Neuron (in vitro differentiated cells): ENCODE data around the gene ACACA.
A peak's percentile ranks its signal among the peaks of the same experiment; 100 is the strongest.

Experiments
- H2AFZ ChIP-seq: one replicate; pipeline ENCODE4 v1.6.1; 2013; ENCODE audit warnings: low read depth, mild to moderate bottlenecking, inconsistent platforms, low read length, moderate library complexity
- H3K27me3 ChIP-seq: one replicate; pipeline ENCODE4 v1.6.1; 2013; ENCODE audit warnings: low read length; ENCODE audit not compliant: insufficient read depth
- H3K36me3 ChIP-seq: one replicate; pipeline ENCODE4 v1.6.1; 2013; ENCODE audit warnings: low read length; ENCODE audit not compliant: insufficient read depth
- H3K4me1 ChIP-seq: one replicate; pipeline ENCODE4 v1.6.1; 2013; ENCODE audit warnings: low read length; ENCODE audit not compliant: insufficient read depth
- H3K4me3 ChIP-seq: 2 replicates; pipeline ENCODE4 v1.5.1; 2013; ENCODE audit warnings: mild to moderate bottlenecking, low read length, moderate library complexity
- H3K9me3 ChIP-seq: one replicate; pipeline ENCODE4 v1.6.1; 2013; ENCODE audit warnings: low read length

The ACACA gene

DNA sequence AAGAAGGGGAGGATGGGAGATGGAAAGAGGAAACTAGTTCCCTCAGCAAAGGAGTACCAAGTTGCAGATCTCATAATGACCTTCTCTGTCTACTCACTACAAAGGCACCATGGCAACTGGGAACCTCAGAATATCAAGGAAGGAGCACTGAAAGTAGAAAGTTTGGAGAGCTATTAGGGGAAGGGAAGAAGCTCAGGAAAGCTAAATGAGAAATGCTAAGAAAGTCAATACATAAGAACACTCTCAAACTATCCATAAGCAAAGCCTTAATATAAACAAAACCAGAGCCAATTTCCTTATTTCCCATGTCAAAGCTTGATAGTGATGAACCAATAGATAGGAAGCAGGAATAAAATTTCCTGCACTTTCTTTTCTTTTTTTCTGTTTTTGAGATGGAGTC lies 88.8 kb downstream of the ACACA start:
- Histone ChIP-seq H3K27me3 (no peaks in the 10 kb centered on the region), H3K4me1 (no peaks in the 10 kb centered on the region), H2AFZ (no peak overlapping the region), H3K9me3 (peaks cover 4% of the 10 kb centered on the region), H3K36me3 (peaks cover 14% of the 10 kb centered on the region), H3K4me3 (no peak overlapping the region)

DNA sequence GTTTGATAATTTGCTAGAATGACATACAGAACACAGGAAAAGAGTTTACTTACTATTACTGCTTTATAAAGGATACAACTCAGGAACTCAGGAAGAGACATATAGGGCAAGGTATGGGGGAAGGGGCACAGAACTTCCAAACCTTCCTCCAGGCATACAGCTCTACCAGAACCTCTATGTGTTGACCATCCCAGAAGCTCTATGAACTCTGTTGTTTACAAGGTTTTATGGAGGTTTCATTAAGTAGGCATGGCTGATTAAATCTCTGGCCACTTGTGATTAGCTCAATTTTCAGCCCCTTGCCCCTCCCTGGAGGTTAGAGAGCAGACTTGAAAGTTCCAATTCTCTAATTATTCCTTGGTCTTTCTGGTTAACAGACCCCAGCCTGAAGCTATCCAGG lies 91.0 kb downstream of the ACACA start:
- H3K27me3 ChIP-seq: no peaks in the 10 kb centered on the region
- peaks cover 4% of the 10 kb centered on the region for H3K9me3 ChIP-seq
- no peaks in the 10 kb centered on the region for H3K4me1 ChIP-seq
- H3K4me3 ChIP-seq: no peak overlapping the region
- H2AFZ ChIP-seq: no peak overlapping the region
- peaks cover 11% of the 10 kb centered on the region for H3K36me3 ChIP-seq

DNA sequence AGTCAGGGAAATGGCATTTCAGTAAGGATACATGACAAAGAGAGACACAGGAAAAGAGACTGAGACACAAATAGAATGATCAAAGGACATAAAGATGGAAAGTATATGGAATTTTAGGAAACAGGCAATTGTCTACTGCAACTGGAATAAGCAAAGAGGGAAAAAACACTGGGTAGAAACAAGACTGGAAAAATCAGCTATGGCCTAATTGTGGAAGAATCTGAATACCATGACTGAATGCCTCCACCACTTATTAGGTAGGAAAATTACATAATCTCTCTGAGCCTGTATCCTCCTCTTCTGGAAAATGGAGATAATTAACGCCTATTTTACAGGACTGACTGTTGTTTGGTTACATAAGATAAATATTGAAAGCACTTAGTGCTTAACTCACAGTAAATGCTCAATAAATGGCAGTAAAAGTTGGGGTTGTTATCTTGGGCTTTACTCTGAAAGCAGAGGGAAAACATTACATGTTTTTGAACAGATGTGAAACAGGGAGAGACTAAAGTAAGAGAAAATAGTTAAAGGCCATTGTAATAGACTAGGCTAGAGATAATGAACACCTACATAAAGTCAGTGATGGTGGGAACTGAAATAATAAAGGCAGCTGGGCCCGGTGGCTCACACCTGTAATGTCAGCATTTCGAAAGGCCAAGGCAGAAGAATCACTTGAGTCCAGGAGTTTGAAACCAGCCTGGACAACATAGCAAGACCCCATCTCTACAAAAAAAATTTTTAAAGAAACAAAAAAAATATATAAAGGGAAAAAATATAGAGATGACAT lies 94.3 kb downstream of the ACACA start:
- H3K9me3 ChIP-seq: peaks cover 4% of the 10 kb centered on the region
- H3K4me3 ChIP-seq: no peak overlapping the region
- H3K4me1 ChIP-seq: no peaks in the 10 kb centered on the region
- H3K36me3 ChIP-seq: peaks cover 14% of the 10 kb centered on the region
- H3K27me3 ChIP-seq: no peaks in the 10 kb centered on the region
- H2AFZ ChIP-seq: no peak overlapping the region

DNA sequence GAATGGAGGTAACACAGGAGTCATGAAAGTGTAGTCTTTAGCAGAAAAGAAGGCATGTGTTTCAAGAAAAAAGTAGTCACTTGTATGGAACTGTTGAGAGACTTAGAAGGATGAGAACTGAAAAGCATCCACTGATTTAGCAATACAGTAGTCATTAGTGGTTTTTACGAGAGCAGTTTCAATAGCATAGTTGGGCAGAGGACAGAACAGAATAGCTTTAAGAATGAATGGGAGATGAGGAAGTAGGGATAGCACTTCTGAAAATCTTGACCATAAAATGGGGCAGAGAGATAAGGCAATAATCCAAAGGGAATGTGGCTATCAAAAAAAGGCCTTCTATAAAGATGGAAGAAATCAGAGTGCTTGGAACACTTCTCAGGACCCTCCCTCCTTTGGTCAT lies 95.7 kb downstream of the ACACA start:
- Histone ChIP-seq H3K36me3 (peaks cover 10% of the 10 kb centered on the region), H3K4me1 (no peaks in the 10 kb centered on the region), H3K9me3 (peaks cover 2% of the 10 kb centered on the region), H2AFZ (no peak overlapping the region), H3K4me3 (no peak overlapping the region), H3K27me3 (no peaks in the 10 kb centered on the region)

DNA sequence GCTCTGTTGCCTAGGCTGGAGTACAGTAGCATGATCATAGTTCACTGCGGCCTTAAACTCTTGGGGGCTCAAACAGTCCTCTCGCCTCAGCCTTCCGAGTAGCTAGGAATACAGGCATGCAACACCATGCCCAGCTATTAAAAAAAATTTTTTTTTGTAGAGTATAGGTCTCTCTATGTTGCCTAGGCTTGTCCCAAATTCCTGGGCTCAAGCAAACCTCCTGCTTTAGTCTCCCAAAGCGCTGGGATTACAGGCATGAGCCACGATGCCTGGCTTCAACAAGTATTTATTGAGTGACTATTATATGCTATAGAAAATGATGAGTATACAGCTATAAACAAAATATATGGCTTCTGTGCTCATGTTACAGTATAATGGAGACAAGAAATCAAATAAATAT lies 97.6 kb downstream of the ACACA start:
- Histone ChIP-seq H3K4me1 (no peaks in the 10 kb centered on the region), H3K27me3 (no peaks in the 10 kb centered on the region), H3K4me3 (no peak overlapping the region), H3K9me3 (peaks cover 2% of the 10 kb centered on the region), H3K36me3 (peaks cover 5% of the 10 kb centered on the region), H2AFZ (no peak overlapping the region)

DNA sequence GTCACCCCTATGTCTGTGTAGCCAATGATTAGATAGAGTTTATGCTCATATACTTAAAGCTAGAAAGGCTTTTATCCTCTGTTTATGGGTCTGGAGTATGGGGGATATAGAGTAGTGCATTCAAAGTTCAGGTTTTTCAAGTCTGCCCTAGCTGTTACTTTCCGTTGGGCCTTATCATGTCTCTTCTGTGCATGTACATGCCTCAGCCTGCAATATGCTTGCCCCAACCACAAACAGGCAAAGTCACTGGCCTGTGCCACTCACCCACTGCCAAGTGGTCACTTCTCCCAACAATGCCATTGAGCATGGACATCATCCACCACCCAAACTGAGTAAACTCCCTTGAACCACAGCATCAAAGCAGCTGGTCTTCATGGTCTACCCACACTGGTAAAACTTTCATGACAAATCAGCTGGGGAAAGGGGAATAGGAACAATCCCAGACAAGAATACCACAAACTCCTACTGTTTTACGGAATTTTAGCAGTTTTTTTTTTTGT lies 101.2 kb downstream of the ACACA start:
- H3K4me1 ChIP-seq: no peaks in the 10 kb centered on the region
- H3K9me3 ChIP-seq: no peaks in the 10 kb centered on the region
- H3K27me3 ChIP-seq: no peaks in the 10 kb centered on the region
- H3K36me3 ChIP-seq: peaks cover 5% of the 10 kb centered on the region
- no peak overlapping the region for H3K4me3 ChIP-seq
- no peak overlapping the region for H2AFZ ChIP-seq

DNA sequence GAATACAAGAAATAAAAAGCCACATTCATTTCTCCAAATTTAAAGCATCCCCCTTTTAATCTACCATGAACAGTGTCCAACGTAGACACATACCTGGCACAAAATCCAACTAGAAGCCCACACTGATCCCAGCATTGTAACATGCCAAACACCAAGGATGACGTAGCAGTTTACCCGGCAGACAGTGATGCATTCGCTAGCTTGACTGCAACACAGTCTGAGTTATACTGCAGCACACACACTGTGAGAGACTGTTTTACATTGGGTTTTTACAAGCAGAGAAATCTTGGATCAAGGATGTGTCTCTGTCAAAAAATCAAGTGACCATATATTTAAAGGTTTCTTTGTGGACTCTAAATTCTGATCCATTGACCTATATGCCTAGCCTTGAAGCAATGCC lies 105.3 kb downstream of the ACACA start:
- Histone ChIP-seq H3K36me3 (no peaks in the 10 kb centered on the region), H2AFZ (no peak overlapping the region), H3K9me3 (no peaks in the 10 kb centered on the region), H3K4me3 (no peak overlapping the region), H3K4me1 (peaks cover 12% of the 10 kb centered on the region), H3K27me3 (no peaks in the 10 kb centered on the region)

DNA sequence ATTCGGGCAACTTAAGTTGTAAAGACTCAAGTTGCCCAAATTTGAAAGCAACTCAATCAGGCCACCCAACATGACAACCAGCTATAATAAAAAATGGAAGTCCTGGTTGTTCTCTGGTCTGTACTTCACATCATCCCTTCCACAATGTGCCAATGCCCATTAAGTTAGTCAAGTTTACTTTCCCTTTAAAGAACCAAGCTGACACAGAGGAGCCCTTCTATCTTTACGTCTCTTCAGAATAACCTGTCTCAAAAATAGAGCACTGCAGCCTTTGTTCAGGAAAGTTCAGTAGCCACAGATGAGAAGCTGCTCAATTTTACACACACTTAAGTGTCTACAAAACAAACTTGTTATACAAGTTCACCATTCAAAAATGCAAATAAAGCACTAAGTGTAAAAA lies 106.0 kb downstream of the ACACA start:
- Histone ChIP-seq H3K27me3 (no peaks in the 10 kb centered on the region), H3K9me3 (no peaks in the 10 kb centered on the region), H3K4me1 (peaks cover 12% of the 10 kb centered on the region), H2AFZ (no peak overlapping the region), H3K36me3 (no peaks in the 10 kb centered on the region), H3K4me3 (no peak overlapping the region)

DNA sequence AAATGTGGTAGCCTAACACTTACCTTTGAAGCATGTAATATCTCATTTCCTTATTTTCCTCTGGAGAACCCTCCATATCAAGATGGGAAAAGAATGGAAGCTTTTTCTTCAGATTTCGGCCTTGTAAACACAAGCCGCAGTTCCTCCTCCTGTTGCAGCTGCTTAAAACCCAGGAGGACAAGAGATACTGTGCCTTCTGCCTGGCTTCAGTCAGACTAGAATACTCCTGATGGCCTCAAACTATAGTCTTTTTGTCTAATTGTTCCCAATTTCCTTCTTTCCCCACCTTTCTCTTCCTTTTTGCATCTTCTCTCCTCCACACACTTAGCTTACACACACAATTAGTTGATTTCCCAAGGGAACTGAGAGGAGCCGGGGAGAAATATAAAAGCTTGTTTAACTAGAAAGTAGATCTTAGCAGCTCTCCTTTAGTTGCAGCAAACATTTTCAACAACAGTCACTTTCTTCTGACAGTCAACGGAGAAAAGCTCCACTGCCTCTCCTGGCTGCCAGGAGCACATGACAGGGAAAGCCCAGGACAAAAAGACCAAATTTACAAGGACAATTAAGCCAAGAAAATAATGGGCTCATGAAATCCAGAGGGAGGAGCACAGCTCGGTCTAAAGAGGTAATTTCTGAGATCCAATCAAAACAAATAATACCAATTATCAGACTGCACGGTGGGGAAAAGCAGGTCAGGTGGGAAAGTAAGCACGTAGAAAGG lies 107.2 kb downstream of the ACACA start:
- H2AFZ ChIP-seq: peak overlapping the region; percentile 31
- no peaks in the 10 kb centered on the region for H3K36me3 ChIP-seq
- no peaks in the 10 kb centered on the region for H3K27me3 ChIP-seq
- H3K4me3 ChIP-seq: no peak overlapping the region
- peaks cover 12% of the 10 kb centered on the region for H3K4me1 ChIP-seq
- H3K9me3 ChIP-seq: no peaks in the 10 kb centered on the region

DNA sequence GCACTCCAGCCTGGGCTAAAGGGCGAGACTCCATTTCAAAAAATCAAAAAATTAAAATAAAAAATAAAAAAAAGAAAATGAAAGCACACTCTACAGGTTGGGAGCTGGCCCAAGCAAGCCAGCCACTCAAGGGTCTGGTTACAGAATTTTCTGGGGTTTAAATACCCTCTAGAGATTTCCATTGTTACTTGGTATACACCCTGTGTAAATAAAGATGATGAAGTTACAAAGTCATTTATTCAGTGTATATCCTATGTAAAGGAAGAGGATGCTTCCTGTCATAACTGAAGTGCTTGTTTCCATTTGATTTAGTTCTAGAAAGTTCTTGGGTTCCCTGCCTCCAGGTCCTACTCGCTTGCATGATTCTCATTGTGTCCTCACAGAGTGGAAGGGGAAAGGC lies 110.7 kb downstream of the ACACA start:
- peaks cover 12% of the 10 kb centered on the region for H3K4me1 ChIP-seq
- H3K9me3 ChIP-seq: no peaks in the 10 kb centered on the region
- no peaks in the 10 kb centered on the region for H3K27me3 ChIP-seq
- no peak overlapping the region for H3K4me3 ChIP-seq
- H2AFZ ChIP-seq: no peak overlapping the region
- no peaks in the 10 kb centered on the region for H3K36me3 ChIP-seq

DNA sequence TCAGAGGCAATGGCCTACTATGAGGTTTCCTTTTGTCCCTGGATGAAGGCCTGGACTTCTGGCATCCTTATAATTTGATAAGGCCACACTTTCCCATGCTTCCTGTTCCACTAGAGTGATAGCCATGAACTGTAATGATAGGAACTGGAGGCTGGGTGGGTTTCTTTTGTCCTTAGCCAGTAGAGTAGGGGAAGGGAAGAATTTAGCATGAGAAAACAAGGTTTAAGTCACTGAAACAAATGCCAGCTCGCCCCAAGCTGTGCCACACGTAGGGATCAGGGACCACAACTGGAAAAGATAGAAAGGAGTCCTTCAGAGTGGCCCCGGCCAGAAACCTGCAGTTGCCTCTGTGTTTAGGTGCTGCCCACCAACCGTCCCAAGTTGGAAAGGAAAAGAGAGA lies 111.7 kb downstream of the ACACA start:
- Histone ChIP-seq H3K36me3 (no peaks in the 10 kb centered on the region), H3K4me1 (peaks cover 8% of the 10 kb centered on the region), H2AFZ (no peak overlapping the region), H3K4me3 (no peak overlapping the region), H3K9me3 (no peaks in the 10 kb centered on the region), H3K27me3 (no peaks in the 10 kb centered on the region)

DNA sequence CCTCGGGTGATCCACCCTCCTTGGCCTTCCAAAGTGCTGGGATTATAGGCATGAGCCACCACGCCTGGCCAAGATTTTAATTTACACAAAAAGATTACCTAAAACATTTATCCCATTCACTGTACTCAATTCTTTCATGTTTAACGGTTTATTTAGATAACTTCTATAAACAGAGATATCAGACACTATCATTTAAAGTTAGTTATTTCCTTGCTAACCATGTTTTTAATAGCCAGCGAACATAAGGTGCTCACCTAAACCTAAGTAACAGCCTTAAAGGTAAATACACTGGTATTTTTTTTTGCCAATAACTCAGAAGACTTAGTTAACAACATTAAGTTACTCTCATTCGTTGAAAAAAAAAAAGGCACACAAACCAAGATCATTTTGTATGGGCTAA lies 112.9 kb downstream of the ACACA start:
- no peak overlapping the region for H2AFZ ChIP-seq
- no peak overlapping the region for H3K4me3 ChIP-seq
- H3K9me3 ChIP-seq: no peaks in the 10 kb centered on the region
- no peaks in the 10 kb centered on the region for H3K36me3 ChIP-seq
- no peaks in the 10 kb centered on the region for H3K4me1 ChIP-seq
- no peaks in the 10 kb centered on the region for H3K27me3 ChIP-seq

DNA sequence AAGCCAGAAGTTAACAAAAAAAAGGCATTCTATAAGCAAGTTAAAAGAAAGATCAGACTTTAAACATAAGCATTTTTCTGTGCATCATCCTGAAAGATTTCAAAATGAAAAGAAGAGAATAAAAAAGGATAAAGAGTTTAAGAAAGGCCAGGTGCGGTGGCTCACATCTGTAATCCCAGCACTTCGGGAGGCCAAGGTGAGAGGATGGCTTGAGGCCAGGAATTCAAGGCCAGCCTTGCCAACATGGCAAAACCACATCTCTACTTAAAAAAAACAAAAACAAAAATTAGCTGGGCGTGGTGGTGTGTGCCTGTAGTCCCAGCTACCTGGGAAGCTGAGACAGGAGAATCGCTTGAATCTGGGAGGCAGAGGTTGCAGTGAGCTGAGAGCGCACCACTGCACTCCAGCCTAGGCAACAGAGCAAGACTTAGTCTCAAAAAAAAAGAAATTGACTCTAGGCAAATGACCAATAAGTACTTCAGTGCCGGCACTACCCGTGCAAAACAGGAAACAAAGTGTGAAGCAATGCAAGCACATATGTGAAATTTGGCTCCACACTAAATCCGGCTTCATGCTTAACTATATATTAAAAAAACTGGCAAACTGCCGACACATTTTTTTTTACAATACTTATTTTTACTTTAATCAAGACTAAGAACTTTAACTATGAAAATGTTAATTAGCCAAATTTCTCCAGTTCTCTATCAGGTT lies 114.1 kb downstream of the ACACA start:
- H3K4me1 ChIP-seq: no peaks in the 10 kb centered on the region
- H3K36me3 ChIP-seq: no peaks in the 10 kb centered on the region
- no peaks in the 10 kb centered on the region for H3K27me3 ChIP-seq
- H3K4me3 ChIP-seq: no peak overlapping the region
- no peak overlapping the region for H2AFZ ChIP-seq
- no peaks in the 10 kb centered on the region for H3K9me3 ChIP-seq
